Measurements from ENCODE around the gene BSDC1.

GRCh38 chr1:32331549-32331948, 62.7 kb downstream of the BSDC1 start:
- TF ChIP-seq CTCF (IDR thresholded peaks at IDR 0.05): no peak
- TF ChIP-seq POLR2A (IDR thresholded peaks at IDR 0.05): no peak
- no peak for TF ChIP-seq POLR2AphosphoS5 (IDR thresholded peaks at IDR 0.05)

All from prostate gland (tissue), 2 donors.